ENCODE measurements around the gene ST8SIA4.
A peak's percentile ranks its signal among the peaks of the same experiment; 100 is the strongest.

The ST8SIA4 gene

DNA sequence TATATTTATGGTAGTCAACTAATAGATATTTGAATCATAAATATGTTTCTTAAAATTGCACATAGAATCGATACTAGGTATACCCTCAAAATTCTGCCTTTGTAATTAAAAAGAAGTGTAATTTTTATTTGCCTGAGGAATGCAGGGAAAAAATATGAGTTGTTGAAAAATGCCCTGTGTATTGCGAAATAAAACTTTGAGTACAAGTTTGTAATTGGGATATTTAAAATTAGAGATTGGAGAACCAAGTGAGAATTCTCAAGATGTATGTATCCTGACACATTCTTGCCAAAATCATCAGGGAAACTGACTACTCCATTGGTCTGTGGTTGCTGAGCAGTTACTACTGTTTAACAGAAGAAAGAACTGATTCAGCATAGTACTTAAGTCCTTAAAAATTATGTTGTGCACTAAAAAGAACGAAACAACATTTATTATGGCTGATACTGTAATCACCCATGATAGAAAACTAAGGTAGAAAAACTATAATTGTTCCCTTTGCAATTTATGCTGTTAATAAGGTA is 36.0 kb downstream of the ST8SIA4 start:
- DNase-seq (ENCODE audit: low read depth), result no peak

DNA sequence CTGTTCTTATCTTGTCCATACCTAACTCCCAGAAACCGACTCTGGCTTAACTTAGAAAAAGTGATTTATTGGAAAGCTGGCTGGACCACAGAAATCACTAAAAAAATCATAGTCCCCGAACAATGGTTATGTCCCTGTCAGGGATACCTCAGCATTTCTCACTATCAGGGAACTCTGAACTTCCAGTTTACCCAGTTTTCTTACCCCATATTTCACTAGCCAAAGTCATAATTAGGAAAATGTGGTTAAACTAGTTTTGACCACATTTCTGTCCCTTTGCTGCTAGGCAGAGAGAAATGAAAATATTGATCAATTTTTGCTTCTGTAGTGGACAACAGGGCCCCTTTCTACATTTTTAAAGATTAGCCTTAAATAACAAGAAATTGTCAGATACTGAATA is 38.2 kb downstream of the ST8SIA4 start:
- no peak for DNase-seq (ENCODE audit: low read depth)

DNA sequence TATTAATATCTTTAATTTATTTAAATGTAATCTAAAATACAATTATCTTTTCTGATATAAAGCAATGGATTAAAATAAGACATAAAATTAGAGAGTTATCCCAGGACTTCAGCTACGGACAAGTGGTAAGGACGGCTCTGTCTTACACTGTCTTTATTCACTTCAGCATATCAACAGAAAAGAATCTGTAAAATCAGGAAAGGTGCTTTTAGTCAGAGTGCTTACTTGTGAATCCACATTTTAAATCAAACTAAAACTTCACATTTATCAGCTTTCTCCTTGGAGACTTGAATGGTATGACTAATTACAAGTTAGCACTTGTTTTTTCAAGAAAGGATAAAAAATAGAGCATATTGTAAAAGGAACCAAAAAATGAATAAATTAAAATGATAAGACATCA is 39.3 kb downstream of the ST8SIA4 start:
- DNase-seq (ENCODE audit: low read depth), result no peak

DNA sequence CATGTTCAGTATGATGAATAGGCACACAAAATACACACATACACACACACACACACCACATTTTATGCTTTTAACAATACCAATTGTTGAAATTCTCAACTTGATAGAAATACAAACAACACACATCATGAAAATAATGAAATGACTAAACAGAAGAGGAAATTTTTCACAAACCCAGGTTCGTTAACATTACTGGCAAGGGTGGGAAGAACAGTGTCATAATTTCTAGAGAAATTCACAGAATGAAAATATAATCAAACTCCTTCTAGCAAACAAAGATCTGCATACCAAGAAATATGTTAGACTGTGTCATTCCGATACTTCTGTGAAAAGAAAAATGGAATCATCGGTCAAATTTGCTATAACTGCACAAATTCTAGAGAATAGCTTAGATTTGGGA is 41.9 kb downstream of the ST8SIA4 start:
- DNase-seq (ENCODE audit: low read depth), result no peak

DNA sequence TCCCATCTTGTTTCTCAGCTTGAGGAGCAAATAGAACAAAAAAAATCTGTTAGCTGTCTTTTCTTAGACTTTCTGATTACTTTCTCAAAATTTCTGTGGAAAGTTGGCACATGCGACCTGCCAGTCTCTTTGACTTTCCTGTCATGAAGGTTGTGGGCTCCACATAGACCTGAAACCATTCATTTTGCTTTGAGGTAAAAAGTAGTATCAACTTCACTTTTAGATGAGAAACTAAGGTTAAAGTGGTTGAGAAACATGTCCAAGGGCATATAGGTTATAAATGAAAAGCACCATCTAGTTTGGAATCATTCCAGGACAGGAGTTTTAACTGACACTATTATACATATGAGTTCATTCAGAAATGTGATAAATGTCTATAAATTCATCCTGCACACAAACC is 42.7 kb downstream of the ST8SIA4 start:
- no peak for DNase-seq (ENCODE audit: low read depth)

DNA sequence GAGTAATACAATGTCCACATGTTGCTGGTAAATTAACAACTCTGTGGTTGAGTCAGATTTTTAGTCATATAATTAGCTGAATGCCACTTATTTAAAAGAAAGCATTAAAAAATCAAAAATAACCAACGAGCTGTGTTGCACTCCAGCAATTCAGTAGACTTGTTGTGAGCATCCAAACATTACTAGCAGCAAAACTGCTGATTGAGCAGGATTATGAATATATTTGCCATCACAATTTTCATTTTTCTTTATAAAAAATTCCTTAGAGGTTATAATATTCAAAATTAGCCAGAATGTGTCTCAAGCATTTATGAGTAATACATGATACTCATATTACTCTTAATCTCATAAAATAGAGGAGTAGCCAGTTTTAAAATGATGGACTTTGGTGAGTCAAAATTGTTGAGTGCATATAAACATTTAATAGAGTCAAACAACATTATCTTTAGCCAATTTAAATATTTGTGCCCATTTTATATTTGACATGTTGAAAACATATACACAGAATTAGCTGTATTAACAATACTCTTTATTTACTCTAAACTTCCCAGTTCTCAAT is 44.0 kb downstream of the ST8SIA4 start:
- no peak for DNase-seq (ENCODE audit: low read depth)

DNA sequence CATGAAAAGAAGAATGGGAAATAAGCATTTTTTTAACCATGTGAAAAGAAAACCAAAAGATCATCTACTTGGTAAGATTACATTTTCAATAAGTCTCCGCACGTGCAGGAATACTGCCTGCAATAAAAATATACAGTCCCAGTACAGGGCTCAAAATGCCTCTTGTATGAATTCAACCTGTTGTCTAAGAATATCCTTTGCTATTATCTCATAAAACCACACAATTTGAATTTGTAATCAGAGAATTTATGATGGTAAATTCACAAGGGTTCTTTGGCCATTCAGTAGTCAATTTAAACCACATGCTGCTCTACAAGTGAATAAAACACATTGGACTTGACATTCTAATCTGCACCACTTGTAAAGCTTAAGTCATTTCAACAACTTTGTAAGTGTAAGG is 46.6 kb downstream of the ST8SIA4 start:
- DNase-seq (ENCODE audit: low read depth), result no peak

DNA sequence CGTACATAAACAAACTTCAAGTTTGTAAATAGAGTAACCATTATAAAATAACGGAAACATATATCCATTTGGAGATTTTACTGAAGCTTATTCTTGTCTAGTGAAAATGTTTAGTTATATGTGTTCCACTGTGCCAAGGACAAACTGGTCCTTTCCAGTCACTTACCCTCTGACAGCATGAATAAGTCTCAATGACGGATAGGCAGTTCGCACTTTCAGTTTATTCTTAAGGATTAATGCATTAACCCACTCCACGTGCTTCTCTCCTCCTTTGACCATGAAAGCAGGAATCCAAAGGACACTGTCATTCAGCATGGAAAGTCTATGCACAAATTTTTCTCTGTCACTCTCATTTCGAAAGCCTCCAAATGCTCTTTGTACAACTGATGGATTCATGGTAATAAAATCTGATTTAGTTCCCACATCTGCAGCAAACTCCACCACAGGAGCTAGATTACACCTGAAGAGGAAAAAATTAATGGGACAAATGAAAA is 47.1 kb downstream of the ST8SIA4 start:
- no peak for DNase-seq (ENCODE audit: low read depth)

DNA sequence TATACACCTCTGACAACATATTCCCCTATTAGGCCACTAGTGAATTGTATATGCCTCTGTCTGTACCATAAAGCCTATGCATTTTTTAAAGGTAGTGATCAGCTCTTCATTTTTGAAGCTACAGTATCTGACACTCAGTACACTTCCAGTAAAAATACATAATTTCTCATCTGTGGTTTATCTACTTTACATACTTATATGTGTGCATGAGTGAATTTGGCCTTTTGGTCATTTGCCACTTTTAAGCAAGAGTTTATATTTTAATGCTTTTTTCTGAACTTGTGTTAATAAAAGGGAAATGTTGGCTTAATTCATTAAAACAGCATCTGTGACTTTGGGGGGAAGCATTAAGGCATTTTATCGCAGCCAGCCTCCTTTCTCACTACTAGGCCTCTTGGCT is 47.8 kb downstream of the ST8SIA4 start:
- DNase-seq (ENCODE audit: low read depth), result no peak

DNA sequence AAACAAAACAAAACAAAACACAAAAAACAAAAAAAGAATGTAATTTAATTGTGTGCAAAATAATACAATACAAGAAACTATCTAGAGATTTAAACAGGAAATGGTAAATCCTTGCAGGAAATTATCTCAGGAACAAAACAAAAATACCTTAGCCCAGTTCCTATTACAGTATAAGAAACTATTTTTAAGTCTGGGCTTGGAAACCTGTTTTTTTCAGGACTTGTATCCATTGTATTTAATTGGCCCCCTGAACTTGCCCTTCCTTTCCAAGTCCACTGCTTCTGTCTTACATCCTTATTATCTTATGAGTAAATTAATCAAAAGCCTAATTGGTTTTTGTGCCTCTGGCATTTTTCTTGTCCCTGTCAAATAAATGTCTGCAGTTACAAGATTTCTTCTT is 48.5 kb downstream of the ST8SIA4 start:
- DNase-seq (ENCODE audit: low read depth), result no peak

DNA sequence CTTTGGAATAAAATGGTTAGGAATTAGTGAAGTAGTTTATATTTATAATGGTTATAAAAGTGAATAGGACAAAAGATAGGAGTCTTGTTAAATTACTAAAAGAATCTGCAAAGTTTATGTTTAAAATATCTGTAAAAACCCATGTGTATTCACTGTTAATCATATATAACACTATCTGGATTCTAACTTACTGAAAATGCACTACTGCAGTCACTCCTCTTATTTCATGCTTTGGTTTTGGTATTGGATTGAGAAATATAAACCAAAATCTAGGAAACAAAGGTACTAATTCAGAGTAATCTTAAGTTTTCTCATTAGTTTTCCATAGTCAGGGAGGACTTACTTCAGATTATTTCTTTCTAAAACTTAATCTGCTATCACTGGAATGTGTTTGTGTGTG is 49.5 kb downstream of the ST8SIA4 start:
- DNase-seq (ENCODE audit: low read depth), result no peak

DNA sequence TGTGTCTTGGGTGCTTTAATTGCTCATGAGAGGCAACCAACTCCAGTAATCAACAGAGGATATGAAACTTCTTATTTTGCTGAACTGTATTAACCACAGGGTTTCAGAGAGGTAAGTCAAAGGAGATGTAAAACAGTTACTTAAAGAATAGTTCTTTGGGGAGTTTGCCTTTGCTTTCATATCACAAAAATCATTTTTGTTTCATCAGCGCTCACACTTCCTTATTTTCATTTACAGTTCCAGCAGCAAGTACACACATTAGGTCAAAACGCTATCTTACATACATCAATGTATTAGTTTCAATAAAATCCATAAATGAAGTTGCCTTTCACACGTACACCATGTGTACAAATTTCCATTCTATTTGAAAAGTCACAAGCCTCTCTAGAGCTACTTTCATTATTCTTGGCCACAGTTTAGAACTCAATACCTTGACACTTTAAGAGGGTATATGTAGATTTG is 50.1 kb downstream of the ST8SIA4 start:
- DNase-seq (ENCODE audit: low read depth), result no peak

DNA sequence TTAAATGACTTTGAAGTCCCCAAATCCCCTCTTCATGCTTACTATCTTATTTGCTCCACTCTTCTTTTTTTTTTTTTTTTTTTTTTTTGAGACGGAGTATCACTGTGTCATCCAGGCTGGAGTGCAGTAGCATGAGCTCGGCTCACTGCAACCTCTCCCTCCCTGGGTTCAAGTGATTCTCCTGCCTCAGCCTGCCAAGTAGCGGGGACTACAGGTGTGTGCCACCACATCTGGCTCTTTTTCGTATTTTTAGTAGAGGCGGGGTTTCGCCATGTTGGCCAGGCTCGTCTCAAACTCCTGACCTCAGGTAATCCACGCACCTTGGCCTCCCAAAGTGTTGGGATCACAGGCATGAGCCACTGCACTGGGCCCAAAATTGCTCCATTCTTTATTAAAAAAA is 51.0 kb downstream of the ST8SIA4 start:
- DNase-seq (ENCODE audit: low read depth), result no peak

DNA sequence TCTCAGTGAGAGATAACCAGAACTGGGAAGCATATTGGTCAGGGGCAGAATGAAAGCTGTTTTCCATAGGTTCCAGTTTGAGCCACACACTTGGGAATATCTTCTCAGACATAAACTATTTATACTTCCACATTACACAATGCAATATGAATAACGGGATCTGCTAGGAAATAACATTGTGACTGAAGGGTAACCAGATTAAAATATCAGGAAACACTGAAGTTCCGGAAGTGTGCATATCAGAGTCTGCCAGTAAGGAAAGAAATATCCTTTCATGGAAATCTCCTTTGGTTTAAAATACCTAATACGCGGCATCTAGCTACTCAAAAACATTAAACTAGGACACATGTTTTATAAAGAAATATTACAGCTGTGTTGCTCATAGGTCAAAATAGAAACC is 56.3 kb downstream of the ST8SIA4 start:
- DNase-seq (ENCODE audit: low read depth), result no peak

DNA sequence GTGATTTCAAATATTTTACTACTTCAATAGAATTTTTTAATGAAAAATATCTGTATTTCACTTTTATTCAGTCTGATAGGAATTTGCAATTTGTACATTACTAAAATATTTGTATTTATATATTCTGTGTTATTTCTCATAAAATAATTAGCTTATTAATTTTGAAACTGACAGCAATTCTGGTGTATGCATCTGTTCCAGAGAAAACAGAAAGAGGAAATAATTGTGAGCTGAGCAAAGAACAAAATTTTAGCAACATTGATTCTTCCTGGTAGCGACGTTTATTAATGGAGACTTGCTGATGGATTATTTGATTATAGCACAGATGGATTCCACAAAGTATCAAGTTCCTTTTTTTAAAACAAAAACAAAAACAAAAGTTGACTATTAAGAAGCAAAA is 61.0 kb downstream of the ST8SIA4 start:
- no peak for DNase-seq (ENCODE audit: low read depth)

DNA sequence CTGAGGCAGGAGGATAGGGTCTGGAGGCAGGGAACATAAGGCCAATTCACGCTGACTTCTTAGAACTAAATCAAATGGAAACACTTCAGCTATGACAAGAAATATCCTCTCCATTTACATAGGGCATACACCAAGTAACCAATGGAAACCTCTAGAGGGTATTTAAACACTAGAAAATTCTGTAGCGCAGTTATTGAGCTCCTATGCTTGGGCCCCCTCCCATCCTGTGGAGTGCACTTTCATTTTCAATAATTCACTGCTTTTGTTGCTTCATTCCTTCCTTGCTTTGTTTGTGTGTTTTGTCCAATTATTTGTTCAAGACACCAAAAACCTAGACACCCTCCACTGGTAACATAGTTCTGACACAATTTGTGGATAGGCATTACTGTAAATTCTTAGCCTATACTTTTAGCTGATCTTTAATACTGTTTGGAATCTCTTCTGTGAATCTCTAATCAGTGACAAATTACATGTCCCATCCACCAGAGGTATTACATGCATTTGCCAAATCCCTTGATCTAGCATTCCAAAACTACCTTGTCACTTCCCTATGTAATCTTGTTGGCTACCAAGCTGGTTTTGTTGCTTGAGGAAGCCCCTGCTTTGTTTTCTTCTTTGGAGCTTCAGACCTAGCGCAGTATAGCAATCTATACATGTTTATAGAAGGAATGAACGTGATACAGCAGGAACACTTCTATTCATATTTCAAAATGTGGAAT is 61.6 kb downstream of the ST8SIA4 start:
- DNase-seq (ENCODE audit: low read depth), result no peak

DNA sequence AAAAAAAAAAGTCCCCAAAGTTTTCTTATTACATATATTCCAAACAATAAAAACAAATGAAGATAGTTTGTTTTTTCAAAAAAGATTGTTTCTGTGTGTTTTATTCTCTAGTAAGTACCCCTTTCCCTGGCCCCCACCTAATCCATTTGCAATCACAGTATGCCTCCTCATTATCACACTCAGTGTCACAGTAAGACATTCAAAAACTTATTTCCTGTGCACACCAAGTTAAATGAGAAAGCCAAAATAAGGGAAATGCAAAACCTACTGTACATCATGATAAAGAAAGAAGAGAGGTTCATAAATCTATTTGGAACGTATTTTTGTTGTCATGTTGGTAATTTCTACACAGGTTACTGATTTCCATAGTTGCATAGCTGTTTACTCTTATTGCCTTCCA is 62.3 kb downstream of the ST8SIA4 start:
- DNase-seq (ENCODE audit: low read depth), result no peak

DNA sequence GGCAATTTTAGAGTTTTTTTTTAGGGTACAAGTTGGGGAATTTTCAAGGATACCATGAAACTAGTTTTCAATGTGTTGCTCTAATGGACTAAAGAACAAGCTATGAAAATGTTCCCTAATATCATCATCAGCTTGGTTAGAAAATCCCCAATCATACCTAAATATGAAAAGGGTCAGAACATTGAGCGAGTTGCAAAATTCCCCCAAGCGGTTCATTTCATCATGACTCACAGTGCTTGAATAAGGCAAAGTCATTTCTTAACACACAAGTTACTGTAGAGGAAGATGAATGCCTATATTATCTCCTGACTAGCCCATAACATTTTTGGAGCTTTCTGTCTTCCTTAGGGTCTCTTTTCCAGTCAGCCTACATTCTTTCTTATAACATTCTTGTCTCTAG is 62.7 kb downstream of the ST8SIA4 start:
- DNase-seq (ENCODE audit: low read depth), result peak; percentile 5

DNA sequence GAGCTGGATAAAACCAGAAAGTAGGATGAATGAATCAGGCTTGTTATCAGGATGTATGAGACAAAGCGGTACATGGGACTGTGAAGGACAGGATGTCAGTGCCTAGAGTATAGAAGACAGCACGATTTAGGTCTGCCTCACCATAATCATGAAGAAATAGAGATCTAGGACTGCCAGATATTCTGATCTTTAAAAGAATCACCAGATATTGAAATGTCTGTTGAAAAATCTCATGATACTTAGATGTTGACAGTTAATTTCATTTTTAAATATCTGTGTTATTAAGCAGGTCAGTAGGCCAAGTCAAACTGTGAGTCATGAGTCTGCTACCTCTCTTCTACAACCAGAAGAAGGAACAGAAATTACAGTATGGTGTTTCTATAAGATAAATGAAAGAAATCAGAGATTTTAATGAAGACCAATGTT is 65.0 kb downstream of the ST8SIA4 start:
- no peak for DNase-seq (ENCODE audit: low read depth)

DNA sequence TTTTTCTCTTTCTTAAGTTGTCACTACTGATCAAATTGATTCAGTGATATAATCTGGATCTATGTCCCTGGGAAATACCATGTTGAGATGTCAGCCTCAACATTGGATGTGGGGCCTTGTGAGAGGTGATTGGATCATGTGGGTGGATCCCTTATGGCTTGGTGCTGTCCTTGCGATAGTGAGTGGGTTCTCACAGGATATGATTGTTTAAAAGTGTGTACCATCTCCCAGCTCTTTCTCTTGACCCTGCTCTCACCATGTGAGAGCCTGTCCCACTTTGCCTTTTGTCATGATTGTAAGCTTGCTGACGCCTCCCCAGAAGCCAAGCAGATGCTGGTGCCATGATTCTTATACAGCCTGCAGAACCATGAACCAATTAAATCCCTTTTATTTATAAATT is 68.6 kb downstream of the ST8SIA4 start:
- no peak for DNase-seq (ENCODE audit: low read depth)

DNA sequence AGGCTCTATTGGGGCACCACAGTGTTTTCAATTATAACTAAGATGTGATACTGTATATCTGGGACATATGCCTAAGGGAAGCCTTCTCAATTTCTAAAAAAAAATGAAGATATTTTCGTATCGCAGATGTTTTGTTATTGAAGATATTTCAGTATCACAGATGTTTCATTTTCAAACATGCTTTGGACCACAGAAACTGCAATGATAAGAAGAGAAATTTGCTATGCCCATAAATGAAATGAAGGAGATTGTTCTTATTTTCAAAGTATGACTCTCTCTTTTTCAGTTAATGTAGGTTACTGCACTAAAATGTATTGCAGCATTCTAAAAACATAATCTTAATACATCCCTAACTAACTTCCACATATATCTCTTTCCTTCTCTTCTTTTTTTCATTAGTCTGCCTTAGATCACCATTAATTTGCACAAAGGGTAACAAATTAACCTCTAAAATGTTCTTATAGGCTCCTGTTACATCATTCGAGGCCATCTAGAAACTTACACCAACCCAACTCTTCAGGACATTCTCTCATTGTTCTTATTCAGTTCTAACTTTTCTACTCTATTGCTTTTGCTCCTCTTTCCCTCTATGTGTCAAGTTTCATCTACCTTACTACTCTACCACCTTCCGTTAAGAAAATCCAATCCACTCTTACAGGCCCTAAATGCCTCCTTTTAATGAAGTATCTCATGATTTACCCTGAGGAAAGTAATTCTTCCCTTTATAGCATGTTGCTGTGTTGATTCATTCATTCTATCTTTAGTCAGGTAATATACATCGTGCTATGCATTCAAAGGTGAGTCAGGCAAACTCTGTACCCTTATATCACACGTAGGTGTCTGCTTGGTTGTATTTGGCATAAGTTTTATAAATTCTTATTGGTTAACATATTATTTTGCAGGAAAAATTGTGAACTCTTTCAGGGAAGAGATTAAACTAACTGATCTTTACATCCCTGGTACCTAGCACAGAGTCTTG is 70.5 kb downstream of the ST8SIA4 start:
- DNase-seq (ENCODE audit: low read depth), result no peak

DNA sequence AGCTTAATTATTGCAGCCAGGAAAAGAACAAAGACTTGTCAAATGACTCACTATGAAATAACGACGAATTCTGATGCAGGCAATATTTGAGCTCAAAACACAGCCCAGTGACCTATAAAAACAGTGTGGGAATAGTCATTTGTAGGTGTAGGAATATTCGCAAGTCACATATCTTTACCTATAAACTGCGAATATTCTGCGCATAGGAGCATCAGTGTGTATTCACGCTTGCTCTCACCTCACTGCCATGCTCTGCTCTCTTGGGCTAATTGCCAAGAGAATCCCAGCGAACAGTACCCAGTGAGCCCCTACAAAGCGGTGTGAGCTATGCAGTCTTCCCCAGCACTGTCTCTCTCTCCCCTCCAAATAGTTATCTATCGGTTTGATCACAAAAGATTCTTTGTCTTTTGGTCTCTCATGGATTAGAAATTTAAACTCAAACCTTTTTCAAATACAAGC is 74.2 kb downstream of the ST8SIA4 start:
- DNase-seq (ENCODE audit: low read depth), result no peak

Measured in T-helper 22 cell (primary cell).